GM23248 (cell line): ENCODE data around the gene MAPKBP1. TPM values are rescaled to one million over a fixed set of nuclear protein-coding genes. Genes with fewer than 3 reads are reported as not detected.

Experiments
- DNase-seq: peaks from one replicate; pipeline ENCODE4 v3.0.0-alpha.2; 2015
- H2AFZ ChIP-seq: fragments of 200-600 bp; sonication (generic); 2 replicates; pipeline ENCODE4 v1.6.1; 2016; ENCODE audit warnings: antibody characterized with exemption
- H3F3A ChIP-seq: fragments of 200-600 bp; sonication (generic); 2 replicates; pipeline ENCODE4 v1.6.1; 2016; ENCODE audit warnings: mild to moderate bottlenecking, antibody characterized with exemption, mixed run types; ENCODE audit not compliant: insufficient read depth
- H3K27ac ChIP-seq: fragments of 200-600 bp; sonication (generic); 2 replicates; pipeline ENCODE4 v1.5.1; 2016; ENCODE audit warnings: mild to moderate bottlenecking
- H3K27me3 ChIP-seq: fragments of 200-600 bp; sonication (generic); replicated peaks from 2 replicates; pipeline ENCODE4 v1.6.1; 2016; ENCODE audit warnings: mild to moderate bottlenecking; ENCODE audit not compliant: insufficient read depth
- H3K36me3 ChIP-seq: fragments of 200-600 bp; sonication (generic); 2 replicates; pipeline ENCODE4 v1.6.1; 2016; ENCODE audit warnings: low read depth, mild to moderate bottlenecking
- H3K4me1 ChIP-seq: fragments of 200-600 bp; sonication (generic); 2 replicates; pipeline ENCODE4 v1.6.1; 2016; ENCODE audit warnings: mild to moderate bottlenecking; ENCODE audit not compliant: insufficient read depth
- H3K4me2 ChIP-seq: fragments of 200-600 bp; sonication (generic); one replicate; pipeline ENCODE4 v1.6.1; 2016; ENCODE audit warnings: mild to moderate bottlenecking; ENCODE audit not compliant: unreplicated experiment
- H3K4me3 ChIP-seq: fragments of 200-600 bp; sonication (generic); 2 replicates; pipeline ENCODE4 v1.5.1; 2016; ENCODE audit warnings: mild to moderate bottlenecking
- H3K79me2 ChIP-seq: fragments of 200-600 bp; sonication (generic); 2 replicates; pipeline ENCODE4 v1.6.1; 2016; ENCODE audit warnings: mild to moderate bottlenecking; ENCODE audit not compliant: insufficient read depth
- H3K9ac ChIP-seq: fragments of 200-600 bp; sonication (generic); 2 replicates; pipeline ENCODE4 v1.6.1; 2016; ENCODE audit warnings: mild to moderate bottlenecking
- H3K9me2 ChIP-seq: fragments of 200-600 bp; sonication (generic); 2 replicates; pipeline ENCODE4 v1.6.1; 2016; ENCODE audit warnings: mixed run types, mild to moderate bottlenecking, moderate library complexity; ENCODE audit not compliant: insufficient read depth
- H3K9me3 ChIP-seq: fragments of 200-600 bp; sonication (generic); one replicate; pipeline ENCODE4 v1.6.1; 2017; ENCODE audit warnings: low read depth
- H4K20me1 ChIP-seq: fragments of 200-600 bp; sonication (generic); 2 replicates; pipeline ENCODE4 v1.6.0; 2016; ENCODE audit not compliant: insufficient read depth
- EZH2 ChIP-seq: fragments of 200-600 bp; sonication (generic); IDR thresholded peaks from 2 replicates; pipeline ENCODE4 v1.6.1; 2018; ENCODE audit warnings: antibody characterized with exemption, mild to moderate bottlenecking; ENCODE audit not compliant: insufficient read depth, poor library complexity, severe bottlenecking
- EZH2phosphoT487 ChIP-seq: fragments of 200-600 bp; sonication (generic); IDR thresholded peaks from 2 replicates; pipeline ENCODE4 v1.6.1; 2018; ENCODE audit warnings: antibody characterized with exemption, moderate library complexity, mild to moderate bottlenecking, low read depth; ENCODE audit not compliant: insufficient read depth
- WGBS, 2 experiments: methylation state at CpG; one replicate each; pipeline ENCODE4 v1.1.6; 2015 to 2017; ENCODE audit warnings: low lambda C conversion rate in 2 of 2, low coverage in 1 of 2; ENCODE audit errors: missing lambda C conversion rate in 2 of 2; 5-methylcytosine and 5-hydroxymethylcytosine counted together
- in situ Hi-C: fragments of 300-500 bp; cut with MboI; formaldehyde crosslinking; loops from 2 replicates; pipeline ENCODE4 v1.15.0; 2020
- polyA plus RNA-seq: library from polyadenylated mRNA; unstranded; fragments of >200 nt; fragmentation: Nextera tagmentation; extraction: Ambion mirVana; gene quantifications from 2 replicates; pipeline ENCODE4 v1.2.1, GENCODE V29; 2016
- total RNA-seq: library from RNA; depleted of rRNA; stranded (reverse); fragments of >200 nt; shearing (Covaris generic); gene quantifications from 2 replicates; pipeline ENCODE4 v1.2.3, GENCODE V29; 2014

MAPKBP1 gene
- total and polyA plus RNA-seq, 2 experiments from 2014 or later: 5.2 to 8.5 TPM

GRCh38 chr15:41847206-41847605 is 72.9 kb downstream of the MAPKBP1 start:
- H3K9me3 ChIP-seq: no peaks in the 10 kb centered on the region
- in situ Hi-C loops: no loop called here
- WGBS, 2 experiments: 91% methylated on average over 8 to 14 of the region's 14 CpGs

GRCh38 chr15:41847981-41848380 is 73.7 kb downstream of the MAPKBP1 start:
- H3K4me3 ChIP-seq: no peak overlapping the region
- no peaks in the 10 kb centered on the region for H3K27me3 ChIP-seq
- H2AFZ ChIP-seq: no peak overlapping the region
- in situ Hi-C loops: no loop called here
- no peaks in the 10 kb centered on the region for H3K9me3 ChIP-seq
- no peak overlapping the region for H3K4me2 ChIP-seq
- no peak overlapping the region for H3K27ac ChIP-seq
- H3K4me1 ChIP-seq: no peaks in the 10 kb centered on the region
- no peaks in the 10 kb centered on the region for H3K9me2 ChIP-seq
- DNase-seq: no peak
- no peaks in the 10 kb centered on the region; the same call in 1 of the 2 replicates for H3K36me3 ChIP-seq
- no peaks in the 10 kb centered on the region for H3K79me2 ChIP-seq
- H4K20me1 ChIP-seq: no peaks in the 10 kb centered on the region
- WGBS, 2 experiments: 93 to 97% methylated on average over 9 of the region's 9 CpGs
- H3F3A ChIP-seq: 0 out of 2 replicates have a peak, but pooled peaks cover 3% of the 10 kb centered on the region
- no peak overlapping the region for H3K9ac ChIP-seq
- TF ChIP-seq EZH2phosphoT487 (no peak), EZH2 (no peak)

More at GRCh38 chr15:41847206-41847605, 72.9 kb downstream of the MAPKBP1 start:
- Histone ChIP-seq H3K27me3 (no peaks in the 10 kb centered on the region), H2AFZ (no peak overlapping the region), H3F3A (0 out of 2 replicates have a peak, but pooled peaks cover 3% of the 10 kb centered on the region), H3K36me3 (no peaks in the 10 kb centered on the region; the same call in 1 of the 2 replicates), H3K79me2 (no peaks in the 10 kb centered on the region), H4K20me1 (no peaks in the 10 kb centered on the region), H3K27ac (no peak overlapping the region), H3K4me2 (no peak overlapping the region), H3K4me3 (no peak overlapping the region), H3K4me1 (no peaks in the 10 kb centered on the region), H3K9me2 (no peaks in the 10 kb centered on the region), H3K9ac (no peak overlapping the region)
- no peak for DNase-seq
- TF ChIP-seq EZH2phosphoT487: no peak
- TF ChIP-seq EZH2: no peak

GRCh38 chr15:41848631-41849030 is 74.3 kb downstream of the MAPKBP1 start:
- Histone ChIP-seq H3K4me2 (no peak overlapping the region), H3K9ac (no peak overlapping the region), H3K4me1 (no peaks in the 10 kb centered on the region), H3K36me3 (no peaks in the 10 kb centered on the region; the same call in 1 of the 2 replicates), H3K27me3 (no peaks in the 10 kb centered on the region), H2AFZ (no peak overlapping the region), H4K20me1 (no peaks in the 10 kb centered on the region), H3K4me3 (no peak overlapping the region), H3K27ac (no peak overlapping the region), H3F3A (0 out of 2 replicates have a peak, but pooled peaks cover 3% of the 10 kb centered on the region), H3K9me2 (no peaks in the 10 kb centered on the region), H3K79me2 (no peaks in the 10 kb centered on the region), H3K9me3 (no peaks in the 10 kb centered on the region)
- no peak for DNase-seq
- WGBS, 2 experiments: 88 to 90% methylated on average over 10 of the region's 10 CpGs
- in situ Hi-C loops: no loop called here
- TF ChIP-seq EZH2phosphoT487: no peak
- no peak for TF ChIP-seq EZH2

- H3K36me3 ChIP-seq: no peaks in the 10 kb centered on the region; the same call in 1 of the 2 replicates
- no peak overlapping the region for H3K9ac ChIP-seq
- H3K27ac ChIP-seq: no peak overlapping the region
- H3K4me2 ChIP-seq: no peak overlapping the region
- no peaks in the 10 kb centered on the region for H4K20me1 ChIP-seq
- in situ Hi-C loops: no loop called here
- DNase-seq: no peak
- no peaks in the 10 kb centered on the region for H3K79me2 ChIP-seq
- 61 to 70% methylated on average over 6 of the region's 6 CpGs for WGBS, 2 experiments
- H2AFZ ChIP-seq: no peak overlapping the region
- H3K4me1 ChIP-seq: no peaks in the 10 kb centered on the region
- no peaks in the 10 kb centered on the region for H3K9me2 ChIP-seq
- no peaks in the 10 kb centered on the region for H3K27me3 ChIP-seq
- no peak overlapping the region for H3K4me3 ChIP-seq
- 0 out of 2 replicates have a peak, but pooled peaks cover 3% of the 10 kb centered on the region for H3F3A ChIP-seq
- H3K9me3 ChIP-seq: no peaks in the 10 kb centered on the region
- no peak for TF ChIP-seq EZH2
- TF ChIP-seq EZH2phosphoT487: no peak
These were observed 74.9 kb downstream of the MAPKBP1 start for GRCh38 chr15:41849204-41849603.

- Histone ChIP-seq H3K9me3 (no peaks in the 10 kb centered on the region), H3K27me3 (no peaks in the 10 kb centered on the region), H3K79me2 (no peaks in the 10 kb centered on the region), H3K4me3 (no peak overlapping the region), H3K4me2 (no peak overlapping the region), H3K9me2 (no peaks in the 10 kb centered on the region), H3K27ac (no peak overlapping the region), H3K9ac (no peak overlapping the region), H3K36me3 (no peaks in the 10 kb centered on the region; the same call in 1 of the 2 replicates), H3K4me1 (no peaks in the 10 kb centered on the region), H2AFZ (no peak overlapping the region), H3F3A (0 out of 2 replicates have a peak, but pooled peaks cover 3% of the 10 kb centered on the region), H4K20me1 (no peaks in the 10 kb centered on the region)
- WGBS, 2 experiments: 30 to 39% methylated on average over 8 of the region's 8 CpGs
- in situ Hi-C loops: no loop called here
- DNase-seq: no peak
- TF ChIP-seq EZH2: no peak
- no peak for TF ChIP-seq EZH2phosphoT487
These were observed 75.6 kb downstream of the MAPKBP1 start for GRCh38 chr15:41849861-41850260.
